LHCN-M2 (cell line): ENCODE results near the gene TNIK. TPM values are rescaled to one million over a fixed set of nuclear protein-coding genes. Genes with fewer than 3 reads are reported as not detected.
"Not testable (repeated sequence)": the region's sequence is repeated elsewhere in the genome, so short reads cannot be mapped to it uniquely, and the experiment has no call there.

ENCODE experiments used
- DNase-seq: peaks from one replicate; pipeline ENCODE4 v3.0.0-alpha.2; 2012; ENCODE audit warnings: low read depth
- total RNA-seq: library from RNA; depleted of rRNA; stranded (reverse); fragments of >200 nt; gene quantifications from 2 replicates; pipeline ENCODE4 v1.2.3, GENCODE V29; 2014

TNIK gene
- total RNA-seq, 1 experiment from 2014 or later = 0.23 TPM

DNA sequence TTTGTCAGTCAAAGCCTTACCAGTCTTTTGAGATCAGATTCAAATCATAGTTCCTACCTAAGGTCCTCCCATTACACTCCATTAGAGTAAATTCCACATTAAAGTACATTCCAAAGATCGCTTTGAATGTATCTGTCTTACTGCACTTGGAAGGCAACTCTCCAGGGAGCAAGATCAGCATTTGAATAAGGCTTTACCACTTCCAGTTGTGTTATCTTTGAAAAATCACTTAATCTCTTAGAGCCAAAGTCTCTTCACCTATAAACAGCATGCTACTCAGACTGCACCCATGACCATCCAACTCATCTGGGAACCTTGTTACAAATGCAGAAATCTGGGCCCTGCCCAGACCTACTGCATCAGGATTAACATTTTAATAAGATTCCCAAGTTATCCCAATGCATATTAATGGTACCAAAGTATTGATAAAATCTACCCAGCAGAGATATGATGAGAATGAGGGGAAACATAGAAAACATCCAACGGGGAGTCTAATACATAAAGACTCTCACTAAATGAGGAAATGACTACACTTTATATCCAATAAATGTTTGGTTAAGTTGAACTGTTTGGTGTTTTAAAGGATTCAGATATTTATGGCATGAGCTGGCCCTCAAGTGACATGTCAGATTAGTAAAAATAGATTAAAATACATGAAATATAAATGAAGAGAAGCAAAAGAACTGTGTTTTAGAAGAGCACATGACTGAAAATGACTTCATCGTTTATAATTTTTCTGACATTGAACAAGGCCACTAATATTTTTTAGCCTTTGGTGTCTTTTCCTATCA lies 75.9 kb downstream of the TNIK start:
- DNase-seq = no peak

- peak; percentile 39 for DNase-seq
Observed at GRCh38 chr3:171383206-171384018, 76.8 kb downstream of the TNIK start.

- DNase-seq = not testable (repeated sequence)
Observed at GRCh38 chr3:171382347-171382746, 77.9 kb downstream of the TNIK start.

- DNase-seq = no peak
Observed at GRCh38 chr3:171380711-171381425, 79.3 kb downstream of the TNIK start.

DNA sequence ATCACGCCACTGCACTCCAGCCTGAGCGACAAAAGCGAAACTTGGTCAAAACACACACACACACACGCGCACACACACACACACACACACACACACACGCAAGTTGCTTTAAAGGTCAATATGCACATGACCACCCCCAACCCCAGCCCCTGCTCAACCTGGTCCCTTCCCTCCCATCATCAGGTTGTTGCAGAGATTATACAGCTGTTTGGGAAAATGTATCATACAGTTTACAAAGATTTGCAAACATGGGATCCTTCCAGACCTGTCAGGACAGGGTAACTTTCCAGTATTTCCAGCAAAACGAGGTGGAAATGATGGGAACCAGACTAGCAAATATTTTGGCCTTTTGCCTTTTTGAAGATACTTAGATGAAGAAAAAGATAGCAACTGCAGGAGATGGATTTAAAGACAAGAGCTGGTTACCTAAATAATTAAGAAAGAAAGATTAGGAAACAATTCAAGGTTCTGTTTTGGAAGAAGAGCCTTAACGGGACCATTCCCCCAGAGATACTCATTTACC lies 80.2 kb downstream of the TNIK start:
- DNase-seq = no peak

GRCh38 chr3:171379281-171379680 lies 80.9 kb downstream of the TNIK start:
- DNase-seq = peak; percentile 23

DNA sequence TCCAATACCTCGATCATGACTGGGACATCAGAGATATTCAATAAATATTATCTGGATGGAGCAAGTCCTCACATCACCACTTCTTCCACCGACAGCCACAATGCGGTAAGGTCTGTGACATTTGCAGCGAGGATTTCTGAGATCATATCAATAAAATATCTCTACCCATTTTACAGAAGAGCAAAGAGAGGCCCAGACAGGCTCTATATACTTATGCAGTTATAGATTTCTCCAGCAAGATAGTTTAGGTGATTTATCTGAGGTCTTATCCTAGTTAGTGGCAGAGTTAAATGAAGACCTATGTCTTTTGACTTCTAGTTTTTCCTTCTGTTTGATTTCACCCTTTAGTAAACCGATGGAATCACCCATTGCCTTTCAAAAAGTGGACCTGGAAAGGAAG lies 81.6 kb downstream of the TNIK start:
- DNase-seq = no peak

GRCh38 chr3:171377859-171378258 lies 82.3 kb downstream of the TNIK start:
- no peak for DNase-seq

DNA sequence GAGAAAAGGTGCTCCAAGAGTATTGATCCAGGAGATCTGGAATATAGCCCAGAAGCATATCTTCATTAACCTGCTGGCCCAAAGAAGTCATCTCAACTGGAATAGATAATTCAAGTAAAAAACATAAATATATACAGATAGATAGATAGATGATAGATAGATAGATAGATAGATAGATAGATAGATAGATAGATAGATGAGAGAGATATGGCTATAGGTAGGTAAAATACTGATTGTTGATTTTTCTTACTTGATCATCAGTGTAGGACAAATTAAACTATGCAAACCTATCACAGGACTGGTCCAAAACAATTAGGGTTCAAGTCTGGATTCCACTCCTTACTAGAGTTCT lies 83.6 kb downstream of the TNIK start:
- no peak for DNase-seq

- peak; percentile 42 for DNase-seq
Observed at GRCh38 chr3:171375666-171376595, 84.3 kb downstream of the TNIK start.

DNA sequence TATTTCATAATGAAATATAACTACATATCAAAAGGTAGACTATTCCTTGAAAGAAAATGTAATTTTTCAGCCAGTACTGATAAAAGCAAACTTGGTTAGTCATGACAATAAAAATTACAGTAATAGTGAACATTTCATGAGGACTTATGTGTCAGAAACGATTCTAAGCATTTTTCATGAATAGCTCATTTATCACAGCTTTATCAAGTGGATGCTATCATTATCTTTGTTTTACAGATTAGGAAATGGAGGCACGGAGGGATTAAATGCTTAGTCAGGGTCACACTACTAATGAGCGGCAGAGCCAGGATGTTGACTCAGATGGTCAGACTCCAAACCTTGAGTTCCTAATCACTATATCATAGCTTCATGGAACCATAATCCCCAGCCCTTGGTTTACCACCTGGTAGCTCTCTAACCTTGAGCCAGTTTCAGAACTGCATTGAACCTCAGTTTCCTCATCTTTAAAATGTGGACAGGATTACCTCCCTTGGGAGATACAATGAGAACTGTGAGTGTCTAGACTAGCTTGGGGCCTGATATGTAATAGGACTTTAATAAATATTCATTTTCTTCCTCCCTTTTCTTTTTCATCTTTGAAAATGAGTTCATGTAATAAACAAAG lies 85.4 kb downstream of the TNIK start:
- DNase-seq = peak; percentile 43

GRCh38 chr3:171374260-171374659 lies 85.9 kb downstream of the TNIK start:
- no peak for DNase-seq

DNA sequence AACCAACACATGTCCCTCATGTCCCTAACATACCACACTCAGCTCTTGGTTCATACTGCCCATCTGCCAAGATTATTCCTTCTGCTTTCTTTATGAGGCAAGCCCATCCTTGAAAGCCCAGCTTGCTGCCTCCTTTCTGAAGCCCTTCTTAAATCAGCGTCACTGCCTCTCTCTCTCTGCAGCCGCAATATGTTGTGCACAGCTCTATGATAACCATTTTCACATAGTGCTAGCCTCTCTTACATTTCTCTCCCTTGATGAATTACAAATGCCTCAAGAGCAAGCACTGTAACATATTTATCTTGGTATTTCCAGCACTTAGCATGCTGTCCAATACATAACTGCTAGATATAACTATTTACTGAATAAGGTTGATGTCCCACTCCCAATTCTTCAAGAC lies 86.5 kb downstream of the TNIK start:
- DNase-seq = no peak

- DNase-seq = no peak
Observed at GRCh38 chr3:171372694-171373093, 87.5 kb downstream of the TNIK start.

GRCh38 chr3:171371354-171371753 lies 88.9 kb downstream of the TNIK start:
- no peak for DNase-seq

- no peak for DNase-seq
Observed at GRCh38 chr3:171369156-171369555, 91.0 kb downstream of the TNIK start.

GRCh38 chr3:171366738-171367137 lies 93.5 kb downstream of the TNIK start:
- not testable (repeated sequence) for DNase-seq

DNA sequence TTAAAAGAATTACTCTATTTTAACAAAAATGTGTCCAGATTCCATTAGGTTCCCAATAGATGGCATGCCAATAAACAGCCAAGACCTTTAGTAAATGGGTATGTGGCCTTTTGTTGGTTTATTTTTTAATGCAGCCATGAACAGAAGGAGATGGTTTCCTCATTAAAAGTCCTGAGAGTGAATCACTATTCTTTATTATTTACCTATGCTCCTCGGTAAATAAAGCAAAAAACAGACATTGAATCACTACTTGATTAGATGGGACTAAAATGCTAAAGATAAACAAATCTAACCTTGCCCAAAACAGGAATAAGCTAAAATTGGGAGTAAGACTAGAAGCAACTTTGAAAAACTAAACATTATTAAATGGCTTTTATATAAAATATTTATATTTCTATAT lies 94.2 kb downstream of the TNIK start:
- no peak for DNase-seq

- DNase-seq = no peak
Observed at GRCh38 chr3:171365489-171365888, 94.7 kb downstream of the TNIK start.

GRCh38 chr3:171364500-171364899 lies 95.7 kb downstream of the TNIK start:
- no peak for DNase-seq
